SK-N-SH (cell line): ENCODE results near the gene CD3E. TPM values are rescaled to one million over a fixed set of nuclear protein-coding genes. Genes with fewer than 3 reads are reported as not detected.
"Not testable (repeated sequence)": the region's sequence is repeated elsewhere in the genome, so short reads cannot be mapped to it uniquely, and the experiment has no call there.

Experiments used
- CTCF ChIA-PET: fragments of 300-600, 350-600 bp; formaldehyde crosslinking; extraction: SDS; loops from one replicate; lab custom pipeline; 2021; lab: Yijun Ruan, JAX
- POLR2A ChIA-PET: fragments of 350-600 bp; sonication (Branson Sonifier 250); formaldehyde crosslinking; extraction: SDS; loops from one replicate; lab custom pipeline; 2020; ENCODE audit warnings: antibody characterized with exemption, inconsistent platforms; lab: Yijun Ruan, JAX
- DNase-seq: peaks from one replicate; pipeline ENCODE4 v3.0.0; 2012
- H2AFZ ChIP-seq: fragments of 200-600 bp; sonication (generic); 2 replicates; pipeline ENCODE4 v1.8.1; 2016; ENCODE audit warnings: antibody characterized with exemption, mild to moderate bottlenecking, low read depth
- H3F3A ChIP-seq: fragments of 200-600 bp; sonication (generic); replicated peaks from 2 replicates; pipeline ENCODE3; 2016; ENCODE audit warnings: antibody characterized with exemption, mild to moderate bottlenecking; ENCODE audit not compliant: insufficient read depth
- H3K27ac ChIP-seq, 2 experiments: fragments of 200-500 bp in 1 of 2; fragments of 200-600 bp in 1 of 2; sonication (Bioruptor generic) in 1 of 2; sonication (generic), shearing (Covaris generic) in 1 of 2; 2 replicates each; pipeline versions ENCODE4 v1.5.1 to v1.6.1; 2014 to 2016; ENCODE audit warnings: low read depth in 2 of 2, inconsistent platforms in 1 of 2, low read length in 1 of 2, mild to moderate bottlenecking in 1 of 2, mixed read lengths in 1 of 2
- H3K27me3 ChIP-seq: fragments of 200-600 bp; sonication (generic), shearing (Covaris generic); 2 replicates; pipeline ENCODE4 v1.6.1; 2016; ENCODE audit warnings: mixed run types; ENCODE audit not compliant: insufficient read depth
- H3K36me3 ChIP-seq, 2 experiments: fragments of 200-500 bp in 1 of 2; fragments of 200-600 bp in 1 of 2; sonication (Bioruptor generic) in 1 of 2; sonication (generic) in 1 of 2; replicated peaks in 1 of 2; 2 replicates each; pipeline versions ENCODE3 to v1.5.1; 2014 to 2016; ENCODE audit warnings: low read length in 1 of 2, mild to moderate bottlenecking in 1 of 2; ENCODE audit not compliant: insufficient read depth in 2 of 2, control insufficient read depth in 1 of 2
- H3K4me1 ChIP-seq, 2 experiments: fragments of 200-500 bp in 1 of 2; fragments of 200-600 bp in 1 of 2; sonication (Bioruptor generic) in 1 of 2; sonication (generic), shearing (Covaris generic) in 1 of 2; 2 replicates each; pipeline versions ENCODE4 v1.5.1 to v1.6.1; 2014 to 2016; ENCODE audit warnings: low read depth in 1 of 2, low read length in 1 of 2, mixed run types in 1 of 2; ENCODE audit not compliant: insufficient read depth in 2 of 2, control insufficient read depth in 1 of 2
- H3K4me2 ChIP-seq: fragments of 200-600 bp; sonication (generic), shearing (Covaris generic); 2 replicates; pipeline ENCODE4 v1.6.1; 2017; ENCODE audit warnings: mixed run types
- H3K4me3 ChIP-seq, 2 experiments: fragments of 200-500 bp in 1 of 2; fragments of 200-600 bp in 1 of 2; sonication (Bioruptor generic) in 1 of 2; sonication (generic), shearing (Covaris generic) in 1 of 2; 2 replicates each; pipeline versions ENCODE4 v1.5.1 to v1.8.1; 2014 to 2016; ENCODE audit warnings: low read depth in 2 of 2, inconsistent platforms in 1 of 2, low read length in 1 of 2, mild to moderate bottlenecking in 1 of 2, mixed read lengths in 1 of 2, moderate library complexity in 1 of 2
- H3K79me2 ChIP-seq: fragments of 200-600 bp; sonication (generic); 2 replicates; pipeline ENCODE4 v1.8.1; 2017; ENCODE audit warnings: mild to moderate bottlenecking; ENCODE audit not compliant: insufficient read depth
- H3K9ac ChIP-seq: fragments of 200-600 bp; sonication (generic); 2 replicates; pipeline ENCODE4 v1.6.1; 2017; ENCODE audit warnings: mixed run types
- H3K9me2 ChIP-seq: fragments of 200-600 bp; sonication (generic); 2 replicates; pipeline ENCODE4 v1.6.1; 2017; ENCODE audit warnings: mixed run types
- H3K9me3 ChIP-seq: fragments of 200-600 bp; sonication (generic); 2 replicates; pipeline ENCODE4 v1.6.1; 2017; ENCODE audit warnings: mixed run types, mild to moderate bottlenecking, moderate library complexity
- H4K20me1 ChIP-seq: fragments of 200-600 bp; sonication (generic); 2 replicates; pipeline ENCODE4 v1.6.1; 2017; ENCODE audit warnings: mild to moderate bottlenecking, mixed run types; ENCODE audit not compliant: insufficient read depth
- CHD2 ChIP-seq: fragments of 150-350 bp; IDR thresholded peaks from 2 replicates; pipeline ENCODE4 v1.6.1; 2018; ENCODE audit warnings: low read length; ENCODE audit not compliant: partially characterized antibody
- EP300 ChIP-seq, 2 experiments: IDR thresholded peaks; 2 replicates each; pipeline versions ENCODE4 v1.4.0 to v1.6.1; 2012; ENCODE audit warnings: borderline replicate concordance in 1 of 2, low read depth in 1 of 2, low read length in 1 of 2
- EZH2phosphoT487 ChIP-seq: fragments of 200-600 bp; sonication (generic); IDR thresholded peaks from 2 replicates; pipeline ENCODE4 v1.6.1; 2017; ENCODE audit warnings: low read depth, mixed run types, mild to moderate bottlenecking, antibody characterized with exemption, moderate library complexity, borderline replicate concordance
- FOXJ3 ChIP-seq: sonication (generic); formaldehyde crosslinking; IDR thresholded peaks from 2 replicates; pipeline ENCODE4 v1.5.1; 2020; ENCODE audit warnings: mild to moderate bottlenecking, missing genetic modification reagents
- FOXM1 ChIP-seq: IDR thresholded peaks from 2 replicates; pipeline ENCODE4 v1.4.0; 2012; ENCODE audit warnings: low read depth, mild to moderate bottlenecking
- GATA2 ChIP-seq: sonication (generic); formaldehyde crosslinking; IDR thresholded peaks from 2 replicates; pipeline ENCODE4 v1.5.0; 2020; ENCODE audit warnings: mild to moderate bottlenecking, missing genetic modification reagents
- IRF3 ChIP-seq: fragments of 150-350 bp; IDR thresholded peaks from 2 replicates; pipeline ENCODE4 v1.6.1; 2016; ENCODE audit warnings: mild to moderate bottlenecking, low read depth, low read length
- JUND ChIP-seq: IDR thresholded peaks from 2 replicates; pipeline ENCODE4 v1.4.0; 2012
- MEF2A ChIP-seq: IDR thresholded peaks from 2 replicates; pipeline ENCODE4 v1.4.0; 2012; ENCODE audit warnings: low read depth, borderline replicate concordance
- MXI1 ChIP-seq: IDR thresholded peaks from 2 replicates; pipeline ENCODE4 v1.6.1; 2012; ENCODE audit warnings: mild to moderate bottlenecking, low read depth, low read length, improper control_type of control experiment
- NFIC ChIP-seq: IDR thresholded peaks from 2 replicates; pipeline ENCODE4 v1.4.0; 2012; ENCODE audit warnings: borderline replicate concordance
- PBX3 ChIP-seq: IDR thresholded peaks from 2 replicates; pipeline ENCODE4; 2012
- POLR2AphosphoS5 ChIP-seq: IDR thresholded peaks from 2 replicates; pipeline ENCODE4 v1.6.1; 2012; ENCODE audit warnings: low read depth, low read length
- REST ChIP-seq: IDR thresholded peaks from 2 replicates; pipeline ENCODE4 v1.6.1; 2012; ENCODE audit warnings: mild to moderate bottlenecking, low read depth, low read length, moderate library complexity
- SMC3 ChIP-seq: IDR thresholded peaks from 2 replicates; pipeline ENCODE4 v1.6.1; 2012; ENCODE audit warnings: low read depth, low read length, improper control_type of control experiment
- WGBS: methylation state at CpG from one replicate; pipeline ENCODE4 v1.1.6; 2017; ENCODE audit warnings: low lambda C conversion rate; 5-methylcytosine and 5-hydroxymethylcytosine counted together
- polyA plus RNA-seq, 3 experiments: library from polyadenylated mRNA; depleted of rRNA; stranded (reverse); fragments of >200 nt; gene quantifications; 2 replicates each; pipeline ENCODE4 v1.2.3, GENCODE V29; 2012

Gene CD3E
- polyA plus RNA-seq, 1 of the 3 experiments (the other 2 are of a cell fraction) = not detected

GRCh38 chr11:118305726-118306125 is 1.2 kb downstream of the CD3E start (continued):
- TF ChIP-seq IRF3 (no peak), FOXM1 (no peak), CHD2 (no peak), SMC3 (no peak)

- POLR2A ChIA-PET = no interaction called here
- peaks cover 27% of the 10 kb centered on the region; the same call in 1 of the 2 replicates for H3K27me3 ChIP-seq
- H3K27ac ChIP-seq = no peak overlapping the region
- 19% methylated on average over 2 of the region's 2 CpGs for WGBS
- H3K9ac ChIP-seq = no peak overlapping the region
- H3K36me3 ChIP-seq = no peaks in the 10 kb centered on the region
- H3K9me2 ChIP-seq = no peaks in the 10 kb centered on the region
- CTCF ChIA-PET = interaction anchor here (0.6 kb wide), 1 partner anchor 8 kb away, joined by 3 read pairs; no protein-coding TSS in a partner anchor
- no peaks in the 10 kb centered on the region for H3K79me2 ChIP-seq
- no peaks in the 10 kb centered on the region for H3K4me1 ChIP-seq
- TF ChIP-seq POLR2AphosphoS5 = no peak
- no peak for TF ChIP-seq JUND
- no peak for TF ChIP-seq FOXJ3 (CRISPR knock-in tag)
- TF ChIP-seq, all 33 proteins: peak for 0
- no peak overlapping the region for H2AFZ ChIP-seq
- H3K9me3 ChIP-seq = no peaks in the 10 kb centered on the region
- no peak overlapping the region for H3K4me3 ChIP-seq
- DNase-seq = no peak
- H4K20me1 ChIP-seq = no peaks in the 10 kb centered on the region
- no peaks in the 10 kb centered on the region for H3F3A ChIP-seq
- H3K4me2 ChIP-seq = no peak overlapping the region
Measured at GRCh38 chr11:118306556-118306955, 2.0 kb downstream of the CD3E start.

- H3K9me2 ChIP-seq, CTCF ChIA-PET, H3K36me3 ChIP-seq, DNase-seq, H3K9me3 ChIP-seq, H3F3A ChIP-seq, H3K27ac ChIP-seq, H2AFZ ChIP-seq, H3K4me3 ChIP-seq, H3K4me2 ChIP-seq, H3K9ac ChIP-seq, H4K20me1 ChIP-seq, H3K4me1 ChIP-seq, POLR2A ChIA-PET, H3K79me2 ChIP-seq: not testable (repeated sequence)
- WGBS = 20% methylated on average over 3 of the region's 5 CpGs
- H3K27me3 ChIP-seq = peaks cover 22% of the 10 kb centered on the region; the same call in 1 of the 2 replicates
Measured at GRCh38 chr11:118308995-118309528, 4.5 kb downstream of the CD3E start.

- Histone ChIP-seq H2AFZ (no peak overlapping the region), H3K9me3 (no peaks in the 10 kb centered on the region), H3K27me3 (peaks cover 28% of the 10 kb centered on the region; the same call in 1 of the 2 replicates), H3K4me1 (no peaks in the 10 kb centered on the region), H3K36me3 (no peaks in the 10 kb centered on the region), H3K4me2 (no peak overlapping the region), H3K4me3 (no peak overlapping the region), H3F3A (no peaks in the 10 kb centered on the region), H3K79me2 (no peaks in the 10 kb centered on the region), H3K9ac (no peak overlapping the region), H3K9me2 (no peaks in the 10 kb centered on the region), H3K27ac (no peak overlapping the region), H4K20me1 (no peaks in the 10 kb centered on the region)
- POLR2A ChIA-PET = no interaction called here
- WGBS = 32% methylated on average over 3 of the region's 3 CpGs
- DNase-seq = no peak
- CTCF ChIA-PET = no interaction called here
- TF ChIP-seq EP300 (IDR thresholded peaks at IDR 0.05; ENCODE audit: borderline replicate concordance in 1 of 2, low read depth in 1 of 2, low read length in 1 of 2) (no peak), JUND (no peak), MEF2A (no peak), EZH2phosphoT487 (no peak), PBX3 (no peak), REST (no peak), NFIC (no peak), MXI1 (no peak), GATA2 (CRISPR knock-in tag) (no peak), FOXM1 (no peak)
Measured at GRCh38 chr11:118310271-118310670, 5.7 kb downstream of the CD3E start.
